Naive thymus-derived CD8-positive, alpha-beta T cell (primary cell): ENCODE measurements around the gene OR6N1. TPM values are rescaled to one million over a fixed set of nuclear protein-coding genes. Genes with fewer than 3 reads are reported as not detected.
A peak's percentile ranks its signal among the peaks of the same experiment; 100 is the strongest.

ENCODE experiments used
- ATAC-seq, 2 donors: fragments of 150-1000 bp; cut with Tn5 transposase in 1 of 2; sonication (Bioruptor Pico), chemical (Tn5 transposase) in 1 of 2; 1 replicate in 1 of 2; 2 replicates in 1 of 2; pipeline ENCODE4 v1.10.0; 2021; ENCODE audit warnings: mild to moderate bottlenecking in 2 of 2, moderate library complexity in 2 of 2
- POLR2A ChIA-PET: fragments of 350-600 bp; sonication (Branson Sonifier 250); formaldehyde crosslinking; loops from one replicate; lab custom pipeline; 2021; ENCODE audit warnings: antibody characterized with exemption; lab: Charles Lee
- DNase-seq, 10 donors: peaks; one replicate each; pipeline versions ENCODE4 v3.0.0 to v3.0.0-alpha.2; 2020 to 2022
- H3K27ac Mint-ChIP-seq, 10 donors: one replicate each; pipeline ENCODE4 v1.8.0; 2020 to 2022; ENCODE audit warnings: mild to moderate bottlenecking in 10 of 10, mixed read lengths in 10 of 10, moderate library complexity in 4 of 10, inconsistent platforms in 1 of 10
- H3K27me3 Mint-ChIP-seq, 5 donors: one replicate each; pipeline ENCODE4 v1.8.0; 2021 to 2022; ENCODE audit warnings: mixed read lengths in 5 of 5
- H3K36me3 Mint-ChIP-seq, 3 donors: one replicate each; pipeline ENCODE4 v1.8.0; 2020 to 2022; ENCODE audit warnings: mixed read lengths in 3 of 3, mild to moderate bottlenecking in 2 of 3, inconsistent platforms in 1 of 3
- H3K4me1 Mint-ChIP-seq, 4 donors: one replicate each; pipeline ENCODE4 v1.8.0; 2021 to 2022; ENCODE audit warnings: mixed read lengths in 4 of 4
- H3K4me3 Mint-ChIP-seq, 10 donors: one replicate each; pipeline ENCODE4 v1.8.0; 2020 to 2022; ENCODE audit warnings: mild to moderate bottlenecking in 10 of 10, mixed read lengths in 10 of 10, moderate library complexity in 6 of 10, inconsistent platforms in 1 of 10
- H3K9me3 Mint-ChIP-seq, 9 donors: one replicate each; pipeline ENCODE4 v1.8.0; 2020 to 2022; ENCODE audit warnings: mixed read lengths in 9 of 9, mild to moderate bottlenecking in 3 of 9, inconsistent platforms in 1 of 9, moderate library complexity in 1 of 9
- polyA plus RNA-seq, 3 donors: library from polyadenylated mRNA; unstranded; fragments of 300-500 nt; fragmentation: Illumina TruSeq; gene quantifications; one replicate each; pipeline ENCODE4 v1.2.3, GENCODE V29; 2021
- total RNA-seq, 8 experiments: library from RNA in 2 of 8; stranded (reverse) in 2 of 8; gene quantifications; one replicate each; pipeline ENCODE4 v1.2.3 and lab custom pipeline; 2021 to 2026

The OR6N1 gene
- total and polyA plus RNA-seq, 5 experiments from 2014 or later: not detected

DNA sequence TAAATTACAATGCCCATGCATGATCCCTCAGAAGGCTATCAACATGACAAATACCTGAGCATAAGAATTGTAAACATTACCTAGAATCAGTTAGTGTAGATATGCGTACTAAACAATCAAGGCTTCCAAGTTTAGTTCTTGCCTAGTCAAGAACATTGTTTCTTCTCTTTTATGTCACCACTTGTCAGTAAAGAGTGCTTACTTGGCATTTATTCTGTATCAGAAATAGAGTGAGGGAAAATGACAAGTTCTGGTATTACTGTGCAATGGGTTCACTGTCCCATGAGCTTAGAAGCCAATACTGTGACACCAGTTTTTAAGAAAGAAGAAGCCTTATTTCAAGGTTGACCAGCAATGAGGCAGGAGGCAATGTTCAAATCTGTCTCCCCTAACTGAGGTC lies 31.7 kb upstream of the OR6N1 start:
- H3K27ac Mint-ChIP-seq: no peak overlapping the region
- ATAC-seq: no peak
- H3K4me1 Mint-ChIP-seq: no peaks in the 10 kb centered on the region
- H3K4me3 Mint-ChIP-seq: no peak overlapping the region
- H3K27me3 Mint-ChIP-seq: peaks cover 13 to 25% (median 17%) of the 10 kb centered on the region in 5 donors
- H3K9me3 Mint-ChIP-seq: no peaks in the 10 kb centered on the region
- no peak for DNase-seq
- H3K36me3 Mint-ChIP-seq: no peaks in the 10 kb centered on the region
- POLR2A ChIA-PET: no interaction called here

DNA sequence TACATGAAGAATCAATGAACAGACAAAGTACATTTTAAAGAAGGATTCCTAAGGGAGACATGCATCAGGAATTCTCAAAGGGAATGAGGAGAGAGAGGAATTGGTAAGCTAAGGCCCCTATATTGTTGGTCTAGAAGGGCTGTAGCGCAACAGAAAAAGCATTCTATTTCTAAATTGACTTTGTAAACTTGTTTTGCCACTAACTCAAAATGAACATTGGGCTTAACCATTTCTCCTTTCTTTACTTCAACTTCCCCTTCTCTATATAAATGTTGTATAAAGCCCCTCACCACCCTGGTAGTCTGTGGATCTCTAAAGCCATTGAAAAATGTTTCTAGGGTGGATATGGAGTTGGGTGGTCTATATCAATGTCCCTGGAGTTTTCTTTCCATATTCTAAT lies 29.4 kb upstream of the OR6N1 start:
- Mint-ChIP-seq H3K27ac (no peak overlapping the region), H3K9me3 (no peaks in the 10 kb centered on the region), H3K4me3 (no peak overlapping the region), H3K4me1 (no peaks in the 10 kb centered on the region), H3K36me3 (no peaks in the 10 kb centered on the region), H3K27me3 (peaks cover 13 to 37% (median 19%) of the 10 kb centered on the region in 5 donors)
- DNase-seq (no peak), ATAC-seq (no peak)
- POLR2A ChIA-PET: no interaction called here

DNA sequence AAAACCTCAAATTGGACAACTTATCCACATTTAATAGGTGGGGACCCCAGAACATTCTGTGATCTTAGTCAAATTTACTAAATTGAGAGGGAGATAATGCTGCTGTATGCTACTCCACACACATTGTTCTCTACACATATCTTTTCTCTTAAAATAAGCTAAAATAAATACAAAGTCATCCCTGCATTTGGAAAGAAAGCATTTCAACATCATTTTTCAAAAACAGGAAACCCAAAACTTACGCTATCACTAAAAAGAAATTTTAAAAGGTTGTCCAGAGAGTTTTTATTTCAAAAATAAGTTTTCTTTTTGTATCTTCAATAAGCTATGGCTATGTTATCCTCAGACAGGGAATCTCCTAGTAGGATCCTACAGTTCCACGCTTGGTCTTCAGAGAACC lies 28.5 kb upstream of the OR6N1 start:
- H3K36me3 Mint-ChIP-seq: no peaks in the 10 kb centered on the region

DNA sequence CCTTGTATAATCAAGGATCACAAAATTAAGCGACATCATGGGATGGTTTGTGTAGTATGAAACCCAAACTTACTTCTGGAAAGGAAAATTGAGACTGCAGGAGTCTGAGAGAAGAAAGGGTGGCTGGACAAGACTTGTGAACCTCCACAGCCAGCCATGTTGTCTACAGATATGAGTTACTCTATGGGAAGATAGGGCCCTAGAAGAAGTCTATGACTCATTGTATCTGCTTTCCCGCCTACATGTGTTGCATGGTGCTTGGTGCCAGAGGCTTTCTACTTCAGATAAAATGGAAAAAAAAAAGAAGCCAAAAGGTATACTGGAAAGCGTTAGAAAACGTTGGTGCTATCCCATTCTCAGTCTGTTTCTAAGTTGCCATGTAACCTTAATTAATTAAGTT lies 27.7 kb upstream of the OR6N1 start:
- Mint-ChIP-seq H3K27me3 (peaks cover 12 to 51% (median 17%) of the 10 kb centered on the region in 5 donors), H3K4me3 (no peak overlapping the region), H3K27ac (no peak overlapping the region), H3K4me1 (no peaks in the 10 kb centered on the region), H3K36me3 (no peaks in the 10 kb centered on the region), H3K9me3 (no peaks in the 10 kb centered on the region)
- no peak for DNase-seq
- POLR2A ChIA-PET: no interaction called here
- ATAC-seq: no peak

More for the DNA sequence above, 28.5 kb upstream of the OR6N1 start:
- POLR2A ChIA-PET: no interaction called here
- H3K4me3 Mint-ChIP-seq: no peak overlapping the region
- H3K27ac Mint-ChIP-seq: no peak overlapping the region
- H3K9me3 Mint-ChIP-seq: no peaks in the 10 kb centered on the region
- DNase-seq: no peak
- peaks cover 14 to 45% (median 19%) of the 10 kb centered on the region in 5 donors for H3K27me3 Mint-ChIP-seq
- ATAC-seq: no peak
- H3K4me1 Mint-ChIP-seq: no peaks in the 10 kb centered on the region

DNA sequence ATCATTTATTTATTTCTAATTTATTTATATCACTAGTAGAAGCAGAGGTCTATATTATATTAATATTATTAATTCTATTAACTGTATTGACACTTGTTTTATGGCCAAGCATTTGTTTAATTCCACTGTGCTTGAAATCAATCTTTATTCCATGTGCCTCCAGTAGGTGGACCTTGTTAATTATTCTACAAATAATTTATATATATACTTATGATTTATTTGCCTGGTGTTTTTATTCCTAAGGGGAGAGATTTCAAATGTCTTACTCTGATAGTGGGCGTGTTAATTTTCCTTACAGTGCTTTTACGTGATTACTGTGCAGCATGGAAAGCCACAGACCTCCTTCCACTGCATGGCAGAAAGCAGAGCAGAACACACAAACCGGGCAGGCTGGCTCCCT lies 26.5 kb upstream of the OR6N1 start:
- Mint-ChIP-seq H3K27ac (no peak overlapping the region), H3K36me3 (no peaks in the 10 kb centered on the region), H3K4me1 (no peaks in the 10 kb centered on the region), H3K9me3 (no peaks in the 10 kb centered on the region), H3K27me3 (peaks cover 10 to 47% (median 18%) of the 10 kb centered on the region in 5 donors), H3K4me3 (no peak overlapping the region)
- ATAC-seq (no peak), DNase-seq (no peak)
- POLR2A ChIA-PET: no interaction called here

DNA sequence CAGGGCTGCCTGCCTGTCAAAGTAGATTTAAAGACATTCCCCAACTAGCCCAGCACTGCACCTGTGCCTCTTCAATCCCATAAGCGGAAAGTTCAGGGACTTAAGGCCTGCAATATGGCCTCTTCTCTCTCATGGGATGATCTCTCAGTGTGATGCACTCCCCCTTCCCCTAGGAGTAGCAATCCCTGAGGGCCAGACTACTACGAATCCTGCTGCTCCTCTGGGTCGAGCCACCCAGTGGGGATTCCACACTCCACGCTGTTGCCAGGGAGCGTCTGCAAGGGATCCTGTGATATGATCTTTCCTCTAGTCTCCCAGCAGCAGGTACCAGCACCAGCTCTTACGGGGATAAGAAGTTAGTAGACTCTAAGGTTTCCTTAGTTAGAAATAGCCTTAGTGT lies 22.3 kb upstream of the OR6N1 start:
- no peaks in the 10 kb centered on the region for H3K36me3 Mint-ChIP-seq
- DNase-seq (no peak), ATAC-seq (no peak)
- no peaks in the 10 kb centered on the region for H3K4me1 Mint-ChIP-seq
- peaks cover 0 to 26% (median 10%) of the 10 kb centered on the region in 5 donors for H3K27me3 Mint-ChIP-seq
- H3K27ac Mint-ChIP-seq: no peak overlapping the region
- POLR2A ChIA-PET: no interaction called here
- peaks cover 0 to 2% (median 0%) of the 10 kb centered on the region in 9 donors for H3K9me3 Mint-ChIP-seq
- no peak overlapping the region for H3K4me3 Mint-ChIP-seq

DNA sequence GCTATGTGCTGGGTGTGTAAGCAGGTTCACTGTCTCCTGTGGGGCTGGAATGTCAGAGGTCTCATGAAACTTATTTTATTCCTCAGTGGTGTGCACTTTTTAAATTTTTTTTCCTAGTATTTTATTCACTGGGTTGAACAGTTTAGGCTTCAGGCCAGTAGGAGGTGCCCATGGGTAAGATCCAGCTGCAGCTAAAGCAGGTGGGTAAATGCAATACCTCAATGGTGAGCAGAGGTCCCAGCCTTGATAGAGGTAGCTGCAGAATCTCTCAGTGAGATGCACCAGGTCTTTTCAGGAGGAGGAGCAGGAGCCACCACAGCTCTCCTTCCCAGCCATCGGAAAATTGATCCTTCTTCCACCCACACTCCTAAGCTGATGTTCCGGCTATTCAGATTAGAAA lies 21.6 kb upstream of the OR6N1 start:
- no peaks in the 10 kb centered on the region for H3K4me1 Mint-ChIP-seq
- H3K27me3 Mint-ChIP-seq: peaks cover 0 to 26% (median 10%) of the 10 kb centered on the region in 5 donors
- peak in 3 of 10 donors; percentile 4 to 61 (median 5) for DNase-seq

DNA sequence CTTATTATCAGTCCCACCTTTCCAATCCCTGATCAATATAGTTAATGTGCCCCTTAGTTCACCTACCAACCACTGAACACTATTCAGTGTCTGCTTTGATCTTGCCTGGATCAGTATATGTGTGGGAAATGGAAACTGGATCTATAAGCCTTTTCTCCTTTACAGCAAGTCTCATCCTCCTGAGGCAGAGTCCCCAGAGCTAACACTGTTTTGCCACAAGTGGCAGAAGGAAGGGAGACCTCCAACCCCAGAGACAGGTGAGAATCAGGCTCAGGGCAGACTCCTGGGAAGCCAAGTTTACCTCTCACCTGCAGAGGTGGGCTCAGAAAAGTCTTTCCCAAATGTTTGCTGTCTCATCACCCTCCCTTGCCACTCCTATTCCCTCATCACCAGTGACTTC lies 9.1 kb upstream of the OR6N1 start, which contains the start of gene OR6N2:
Gene OR6N2 (minus strand): TSS at position 101 of the 400 bp plus-strand sequence. CDS start 3,569 bp downstream, outside the sequence.
- DNase-seq: no peak
- no peak within 1 kb of the TSS for H3K27ac Mint-ChIP-seq

More for the DNA sequence above, 21.6 kb upstream of the OR6N1 start:
- POLR2A ChIA-PET: no interaction called here
- Mint-ChIP-seq H3K36me3 (no peaks in the 10 kb centered on the region), H3K9me3 (peaks cover 0 to 2% (median 0%) of the 10 kb centered on the region in 9 donors), H3K4me3 (no peak overlapping the region), H3K27ac (no peak overlapping the region)
- no peak for ATAC-seq

DNA sequence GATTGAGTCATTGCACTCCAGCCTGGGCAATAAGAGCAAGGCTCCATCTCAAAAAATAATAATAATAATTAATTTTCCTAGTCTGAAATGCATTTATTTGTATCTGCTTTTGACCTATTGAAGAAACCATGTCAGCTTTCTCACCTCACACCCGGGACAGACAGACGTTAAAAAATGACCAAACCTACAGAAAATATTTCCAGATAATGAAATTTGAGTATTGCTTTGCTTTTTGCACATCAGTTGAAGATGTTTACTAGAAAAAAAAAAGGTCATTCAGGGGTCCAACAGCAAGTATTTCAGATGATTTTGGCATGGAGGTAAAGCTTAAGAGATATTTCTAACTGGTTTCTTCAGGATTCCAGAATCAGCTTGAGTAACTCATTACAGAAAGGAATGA lies 17.6 kb downstream of the OR6N1 start, which contains the start of gene OR6K6:
Gene OR6K6 (plus strand): TSS at position 301 of the 400 bp plus-strand sequence. CDS start 168 bp downstream, outside the sequence.
- H3K4me1 Mint-ChIP-seq: no peaks in the 10 kb centered on the region
- peaks cover 7 to 19% (median 9%) of the 10 kb centered on the region in 5 donors for H3K27me3 Mint-ChIP-seq
- H3K9me3 Mint-ChIP-seq: peaks cover 0 to 3% (median 0%) of the 10 kb centered on the region in 9 donors
- ATAC-seq (no peak), DNase-seq (no peak)
- H3K36me3 Mint-ChIP-seq: no peaks in the 10 kb centered on the region
- H3K4me3 Mint-ChIP-seq: no peak within 1 kb of the TSS
- no peak within 1 kb of the TSS for H3K27ac Mint-ChIP-seq
- POLR2A ChIA-PET: no interaction called here

More for the DNA sequence above, 9.1 kb upstream of the OR6N1 start, which contains the start of gene OR6N2:
- no peaks in the 10 kb centered on the region for H3K9me3 Mint-ChIP-seq
- H3K4me1 Mint-ChIP-seq: no peaks in the 10 kb centered on the region
- H3K4me3 Mint-ChIP-seq: no peak within 1 kb of the TSS
- H3K27me3 Mint-ChIP-seq: peaks cover under 1 to 10% (median 2%) of the 10 kb centered on the region in 5 donors
- ATAC-seq: no peak
- no peaks in the 10 kb centered on the region for H3K36me3 Mint-ChIP-seq
- POLR2A ChIA-PET: no interaction called here

DNA sequence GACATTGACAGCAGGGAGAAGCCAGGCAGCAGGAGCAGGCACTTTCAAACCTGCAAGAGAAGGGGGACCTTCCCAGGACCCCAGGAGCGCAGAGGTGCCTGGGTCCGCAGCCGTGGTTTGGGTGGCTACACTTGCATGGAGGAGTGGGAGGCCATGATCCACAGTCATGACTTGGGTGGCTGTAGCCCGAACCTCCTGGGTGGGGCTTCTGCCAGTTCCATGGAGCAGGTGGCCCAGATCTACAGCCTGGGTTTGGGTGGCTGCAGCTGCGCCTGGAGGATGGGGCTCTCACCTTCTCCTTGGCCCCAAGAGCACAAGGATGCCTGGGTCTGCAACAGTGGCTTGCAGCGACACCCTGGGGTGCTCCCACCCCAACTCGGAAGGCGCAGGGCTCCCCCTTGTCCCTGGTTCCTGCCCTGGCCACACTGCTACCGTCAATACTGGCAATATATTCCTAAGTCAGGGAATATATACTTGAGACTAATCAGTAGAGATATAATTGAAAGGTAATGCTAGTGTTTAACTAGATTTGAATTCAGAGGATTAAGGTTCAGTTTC lies 19.8 kb downstream of the OR6N1 start:
- no peak overlapping the region for H3K4me3 Mint-ChIP-seq
- no peak overlapping the region for H3K27ac Mint-ChIP-seq
- peaks cover 3 to 12% (median 3%) of the 10 kb centered on the region in 5 donors for H3K27me3 Mint-ChIP-seq
- DNase-seq (no peak), ATAC-seq (no peak)
- H3K4me1 Mint-ChIP-seq: no peaks in the 10 kb centered on the region
- POLR2A ChIA-PET: no interaction called here
- H3K36me3 Mint-ChIP-seq: no peaks in the 10 kb centered on the region
- H3K9me3 Mint-ChIP-seq: peaks cover 0 to 3% (median 0%) of the 10 kb centered on the region in 9 donors

DNA sequence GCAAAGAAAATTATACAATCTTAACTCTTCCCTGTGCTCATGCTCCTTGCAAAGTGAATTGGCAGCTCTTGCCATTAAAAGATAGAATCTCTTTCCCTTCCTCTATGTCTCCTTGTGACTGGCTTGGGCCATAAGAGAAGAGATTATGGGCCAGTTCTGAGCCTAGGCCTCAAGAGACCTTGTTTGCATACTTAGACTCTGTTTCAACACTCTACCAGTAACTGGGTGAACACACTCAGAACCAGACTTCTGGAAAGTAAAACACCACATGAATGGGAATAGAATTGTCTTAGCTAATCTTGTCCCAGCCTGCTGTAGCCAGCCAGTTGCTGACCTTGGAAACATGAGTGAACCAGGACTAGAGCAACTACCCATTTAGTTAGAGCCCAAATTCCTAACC lies 36.1 kb downstream of the OR6N1 start:
- POLR2A ChIA-PET: no interaction called here
- no peaks in the 10 kb centered on the region for H3K9me3 Mint-ChIP-seq
- no peak overlapping the region for H3K27ac Mint-ChIP-seq
- no peak for ATAC-seq
- H3K4me3 Mint-ChIP-seq: no peak overlapping the region
- no peaks in the 10 kb centered on the region for H3K36me3 Mint-ChIP-seq
- H3K4me1 Mint-ChIP-seq: no peaks in the 10 kb centered on the region
- DNase-seq: no peak
- H3K27me3 Mint-ChIP-seq: peaks cover 7 to 27% (median 14%) of the 10 kb centered on the region in 5 donors

DNA sequence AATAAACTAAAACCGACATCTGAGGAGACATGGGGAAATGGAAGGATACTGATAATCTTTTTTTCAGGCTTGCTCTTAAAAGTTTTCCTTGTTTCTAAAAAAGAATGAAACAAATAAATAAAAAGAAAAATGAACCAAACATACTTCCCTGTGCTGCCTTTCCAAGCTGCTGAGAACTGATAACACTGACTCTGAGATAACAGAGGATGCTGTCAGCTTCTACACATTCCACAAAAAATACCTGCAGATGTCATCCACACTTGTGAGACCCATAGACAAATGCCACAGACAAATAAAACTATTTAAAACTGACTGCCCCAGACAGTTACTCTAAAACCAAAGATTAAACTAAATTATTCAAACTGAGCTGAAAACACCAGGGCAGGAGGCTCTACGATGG lies 39.5 kb downstream of the OR6N1 start:
- Mint-ChIP-seq H3K36me3 (no peaks in the 10 kb centered on the region), H3K4me1 (no peaks in the 10 kb centered on the region), H3K27ac (no peak overlapping the region), H3K27me3 (peaks cover 0 to 6% (median 1%) of the 10 kb centered on the region in 5 donors), H3K4me3 (no peak overlapping the region), H3K9me3 (no peaks in the 10 kb centered on the region)
- ATAC-seq (no peak), DNase-seq (no peak)
- POLR2A ChIA-PET: no interaction called here

DNA sequence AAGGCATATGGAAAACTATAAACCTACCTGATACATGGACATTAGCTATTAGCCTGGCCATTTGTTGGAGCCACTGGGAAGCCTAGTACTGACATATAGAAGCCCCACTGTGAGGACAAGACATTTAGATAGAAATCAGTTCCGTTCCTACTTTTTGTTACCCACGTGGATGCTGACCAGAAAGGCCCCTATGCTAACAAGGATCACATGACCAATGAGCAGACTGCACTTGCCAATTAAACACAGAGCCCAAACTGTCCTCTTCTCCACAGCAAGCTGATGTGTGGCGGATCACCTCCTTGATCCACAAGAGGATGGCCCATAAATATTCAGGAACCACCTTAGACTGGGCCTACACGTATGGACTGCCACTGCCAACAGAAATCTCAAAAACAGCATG lies 40.3 kb downstream of the OR6N1 start:
- H3K36me3 Mint-ChIP-seq: no peaks in the 10 kb centered on the region
- DNase-seq (no peak), ATAC-seq (no peak)
- no peak overlapping the region for H3K27ac Mint-ChIP-seq
- no peak overlapping the region for H3K4me3 Mint-ChIP-seq
- POLR2A ChIA-PET: no interaction called here
- no peaks in the 10 kb centered on the region for H3K9me3 Mint-ChIP-seq
- H3K27me3 Mint-ChIP-seq: peaks cover 0 to 3% (median 2%) of the 10 kb centered on the region in 5 donors
- H3K4me1 Mint-ChIP-seq: no peaks in the 10 kb centered on the region

DNA sequence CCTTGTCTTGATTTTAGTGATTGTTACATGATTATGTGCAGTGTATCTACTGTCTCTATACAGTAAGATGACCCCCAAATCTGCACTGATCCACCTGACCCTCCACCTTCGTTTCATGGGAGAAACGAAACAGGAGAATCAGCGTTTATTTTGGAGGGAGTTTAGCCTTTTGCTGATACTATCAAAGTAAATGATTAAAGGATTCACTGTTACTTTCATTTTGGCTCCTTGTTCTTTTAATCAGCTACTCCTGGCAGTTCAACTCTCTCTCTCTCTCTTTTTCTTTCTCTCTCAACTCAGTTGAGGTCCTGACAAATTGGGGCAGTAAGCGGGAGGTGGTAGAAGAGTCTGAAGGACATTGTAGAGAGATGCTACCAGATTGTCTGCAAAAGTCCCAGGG lies 41.5 kb downstream of the OR6N1 start:
- peaks cover 0 to 7% (median 2%) of the 10 kb centered on the region in 5 donors for H3K27me3 Mint-ChIP-seq
- H3K4me3 Mint-ChIP-seq: no peak overlapping the region
- H3K9me3 Mint-ChIP-seq: no peaks in the 10 kb centered on the region
- H3K36me3 Mint-ChIP-seq: no peaks in the 10 kb centered on the region
- no peak for DNase-seq
- no peak overlapping the region for H3K27ac Mint-ChIP-seq
- no peaks in the 10 kb centered on the region for H3K4me1 Mint-ChIP-seq
- ATAC-seq: no peak
- POLR2A ChIA-PET: no interaction called here
